Keratinocyte (primary cell): Measurements from ENCODE around the gene MREG.
"Not testable (repeated sequence)": the region's sequence is repeated elsewhere in the genome, so short reads cannot be mapped to it uniquely, and the experiment has no call there.

Experiments used
- EZH2 ChIP-seq: IDR thresholded peaks from one replicate; pipeline ENCODE4 v1.6.1; 2012; ENCODE audit warnings: inconsistent platforms, mild to moderate bottlenecking, low read length, moderate library complexity
- TF ChIP-seq, protein P1 (sequence below), 3 experiments: IDR thresholded peaks in 1 of 3; conservative IDR thresholded peaks in 1 of 3; optimal IDR thresholded peaks in 1 of 3; 2 replicates in 2 of 3; 3 replicates in 1 of 3; pipeline versions ENCODE3 to v1.5.1; 2011; ENCODE audit warnings: low read length in 3 of 3, mild to moderate bottlenecking in 3 of 3, moderate library complexity in 2 of 3, control low read depth in 1 of 3, inconsistent platforms in 1 of 3; ENCODE audit not compliant: insufficient read depth in 2 of 3; ENCODE audit errors: extremely low read depth in 1 of 3

DNA sequence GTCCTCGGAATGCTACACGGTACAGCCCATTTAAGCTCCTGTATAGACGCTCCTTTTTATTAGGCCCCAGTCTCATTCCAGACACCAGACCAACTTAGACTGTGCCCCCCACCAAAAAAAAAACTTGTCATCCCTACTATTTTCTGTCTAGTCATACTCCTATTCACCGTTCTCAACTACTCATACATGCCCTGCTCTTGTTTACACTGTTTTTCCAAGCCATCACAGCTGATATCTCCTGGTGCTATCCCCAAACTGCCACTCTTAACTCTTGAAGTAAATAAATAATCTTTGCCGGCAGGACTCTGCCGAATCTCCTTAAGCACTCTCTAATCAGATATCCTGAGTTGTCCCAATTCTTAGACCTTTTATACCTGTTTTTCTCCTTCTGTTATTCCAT, 86.4 kb downstream of the MREG start:
- TF ChIP-seq, protein P1, sequence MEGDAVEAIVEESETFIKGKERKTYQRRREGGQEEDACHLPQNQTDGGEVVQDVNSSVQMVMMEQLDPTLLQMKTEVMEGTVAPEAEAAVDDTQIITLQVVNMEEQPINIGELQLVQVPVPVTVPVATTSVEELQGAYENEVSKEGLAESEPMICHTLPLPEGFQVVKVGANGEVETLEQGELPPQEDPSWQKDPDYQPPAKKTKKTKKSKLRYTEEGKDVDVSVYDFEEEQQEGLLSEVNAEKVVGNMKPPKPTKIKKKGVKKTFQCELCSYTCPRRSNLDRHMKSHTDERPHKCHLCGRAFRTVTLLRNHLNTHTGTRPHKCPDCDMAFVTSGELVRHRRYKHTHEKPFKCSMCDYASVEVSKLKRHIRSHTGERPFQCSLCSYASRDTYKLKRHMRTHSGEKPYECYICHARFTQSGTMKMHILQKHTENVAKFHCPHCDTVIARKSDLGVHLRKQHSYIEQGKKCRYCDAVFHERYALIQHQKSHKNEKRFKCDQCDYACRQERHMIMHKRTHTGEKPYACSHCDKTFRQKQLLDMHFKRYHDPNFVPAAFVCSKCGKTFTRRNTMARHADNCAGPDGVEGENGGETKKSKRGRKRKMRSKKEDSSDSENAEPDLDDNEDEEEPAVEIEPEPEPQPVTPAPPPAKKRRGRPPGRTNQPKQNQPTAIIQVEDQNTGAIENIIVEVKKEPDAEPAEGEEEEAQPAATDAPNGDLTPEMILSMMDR (optimal IDR thresholded peaks at IDR 0.05 in 1 of 3, IDR thresholded peaks at IDR 0.05 in 1 of 3, conservative IDR thresholded peaks at IDR 0.05 in 1 of 3; ENCODE audit: extremely low read depth in 1 of 3, insufficient read depth in 2 of 3, low read length in 3 of 3): not testable (repeated sequence)
- TF ChIP-seq EZH2: not testable (repeated sequence)
